Testis (tissue), 2 donors: ENCODE measurements around the gene DOCK7.
"Not testable (repeated sequence)": the region's sequence is repeated elsewhere in the genome, so short reads cannot be mapped to it uniquely, and the experiment has no call there.

Experiments used
- CTCF ChIP-seq, 3 experiments: fragments of 450-650 bp in 2 of 3; fragments of 200-600 bp in 1 of 3; sonication (generic) in 1 of 3; IDR thresholded peaks; one replicate each; pipeline ENCODE4 v1.5.1; 2016 to 2019; ENCODE audit warnings: antibody characterized with exemption in 3 of 3, mild to moderate bottlenecking in 2 of 3, moderate library complexity in 1 of 3
- POLR2A ChIP-seq: fragments of 450-650 bp; IDR thresholded peaks from one replicate; pipeline ENCODE4 v1.6.1; 2017; ENCODE audit warnings: antibody characterized with exemption, mild to moderate bottlenecking, moderate library complexity

GRCh38 chr1:62610588-62610987, 77.6 kb downstream of the DOCK7 start:
- TF ChIP-seq CTCF (IDR thresholded peaks at IDR 0.05); POLR2A: not testable (repeated sequence)
